ENCODE measurements around the gene ABCA3. TPM values are rescaled to one million over a fixed set of nuclear protein-coding genes. Genes with fewer than 3 reads are reported as not detected.

The ABCA3 gene
- total RNA-seq, 1 experiment from 2014 or later, result 6.2 TPM

GRCh38 chr16:2292221-2292620 is 48.3 kb downstream of the ABCA3 start:
- Histone ChIP-seq H3K79me2 (ENCODE audit: low read depth) (no peaks in the 10 kb centered on the region), H3K4me3 (no peak overlapping the region), H3K4me1 (replicated peaks; ENCODE audit: insufficient read depth) (no peaks in the 10 kb centered on the region), H3K36me3 (ENCODE audit: low read depth) (no peaks in the 10 kb centered on the region), H4K20me1 (ENCODE audit: insufficient read depth) (no peaks in the 10 kb centered on the region), H3F3A (ENCODE audit: insufficient read depth, low read depth) (no peaks in the 10 kb centered on the region), H3K27ac (no peak overlapping the region), H3K9me3 (ENCODE audit: insufficient read depth, low read depth) (no peaks in the 10 kb centered on the region), H3K9me2 (ENCODE audit: insufficient read depth) (no peaks in the 10 kb centered on the region), H3K4me2 (no peak overlapping the region), H2AFZ (no peak overlapping the region), H3K27me3 (ENCODE audit: insufficient read depth, low read depth) (0 out of 2 replicates have a peak, but pooled peaks cover under 1% of the 10 kb centered on the region)
- CTCF ChIA-PET, result no interaction called here
- no TSS peak for BruUV-seq (replicated peaks)
- TF ChIP-seq CTCF (conservative IDR thresholded peaks at IDR 0.05) (no peak), EZH2 (IDR thresholded peaks at IDR 0.05; ENCODE audit: low read depth) (no peak)
- POLR2A ChIA-PET (ENCODE audit: unreplicated experiment), result no interaction called here
- DNase-seq, result no peak
- intact Hi-C loops (cut with micrococcal nuclease; ENCODE audit: unreplicated experiment), result no loop called here

GRCh38 chr16:2289282-2289681 is 51.2 kb downstream of the ABCA3 start:
- H3K27me3 ChIP-seq (ENCODE audit: insufficient read depth, low read depth), result peaks cover 28% of the 10 kb centered on the region
- no peaks in the 10 kb centered on the region for H3K79me2 ChIP-seq (ENCODE audit: low read depth)
- ChIA-PET POLR2A (ENCODE audit: unreplicated experiment) (no interaction called here), CTCF (no interaction called here)
- H3K36me3 ChIP-seq (ENCODE audit: low read depth), result no peaks in the 10 kb centered on the region
- H3K4me1 ChIP-seq (replicated peaks; ENCODE audit: insufficient read depth), result no peaks in the 10 kb centered on the region
- H3K9me2 ChIP-seq (ENCODE audit: insufficient read depth), result no peaks in the 10 kb centered on the region
- no peak overlapping the region for H3K27ac ChIP-seq
- H3F3A ChIP-seq (ENCODE audit: insufficient read depth, low read depth), result no peaks in the 10 kb centered on the region
- no peaks in the 10 kb centered on the region for H3K9me3 ChIP-seq (ENCODE audit: insufficient read depth, low read depth)
- no peak overlapping the region for H2AFZ ChIP-seq
- H4K20me1 ChIP-seq (ENCODE audit: insufficient read depth), result no peaks in the 10 kb centered on the region
- H3K4me2 ChIP-seq, result no peak overlapping the region
- no TSS peak for BruUV-seq (replicated peaks)
- no peak for DNase-seq
- no peak overlapping the region for H3K4me3 ChIP-seq
- intact Hi-C loops (cut with micrococcal nuclease; ENCODE audit: unreplicated experiment), result no loop called here
- TF ChIP-seq EZH2 (IDR thresholded peaks at IDR 0.05; ENCODE audit: low read depth) (no peak), CTCF (conservative IDR thresholded peaks at IDR 0.05) (no peak)

- no peaks in the 10 kb centered on the region for H3K36me3 ChIP-seq (ENCODE audit: low read depth)
- TF ChIP-seq EZH2 (IDR thresholded peaks at IDR 0.05; ENCODE audit: low read depth), result no peak
- no peak for TF ChIP-seq CTCF (conservative IDR thresholded peaks at IDR 0.05)
- no peaks in the 10 kb centered on the region for H3K9me3 ChIP-seq (ENCODE audit: insufficient read depth, low read depth)
- no peaks in the 10 kb centered on the region for H4K20me1 ChIP-seq (ENCODE audit: insufficient read depth)
- H3K27ac ChIP-seq, result no peak overlapping the region
- H3K4me3 ChIP-seq, result no peak overlapping the region
- H2AFZ ChIP-seq, result no peak overlapping the region
- no TSS peak for BruUV-seq (replicated peaks)
- ChIA-PET POLR2A (ENCODE audit: unreplicated experiment) (no interaction called here), CTCF (no interaction called here)
- H3K4me1 ChIP-seq (replicated peaks; ENCODE audit: insufficient read depth), result no peaks in the 10 kb centered on the region
- no peak overlapping the region for H3K4me2 ChIP-seq
- no peak for DNase-seq
- peaks cover 33% of the 10 kb centered on the region for H3K27me3 ChIP-seq (ENCODE audit: insufficient read depth, low read depth)
- intact Hi-C loops (cut with micrococcal nuclease; ENCODE audit: unreplicated experiment), result no loop called here
- no peaks in the 10 kb centered on the region for H3F3A ChIP-seq (ENCODE audit: insufficient read depth, low read depth)
- no peaks in the 10 kb centered on the region for H3K9me2 ChIP-seq (ENCODE audit: insufficient read depth)
- H3K79me2 ChIP-seq (ENCODE audit: low read depth), result no peaks in the 10 kb centered on the region
Measured at GRCh38 chr16:2288726-2289125, 51.8 kb downstream of the ABCA3 start.
